Activated CD4-positive, CD25-positive, alpha-beta regulatory T cell treated with anti-CD3 and anti-CD28 coated beads, Interleukin-2, amount 50 U/mL, for 24 hours (primary cell): Measurements from ENCODE around the gene HOXD13.

Experiments used
- ATAC-seq, 2 donors: fragments of 150-1000 bp; cut with Tn5 transposase; one replicate each; pipeline ENCODE4 v1.10.0; 2021; ENCODE audit warnings: mild to moderate bottlenecking in 1 of 2, moderate library complexity in 1 of 2

Gene HOXD13

GRCh38 chr2:176092270-176093144 lies at the start of gene HOXD13:
Gene HOXD13 (plus strand): TSS chr2:176092721. CDS start chr2:176092891, 170 bp downstream.
- no peak for ATAC-seq

GRCh38 chr2:176056406-176056805 lies 36.1 kb upstream of the HOXD13 start:
- ATAC-seq, result no peak

- ATAC-seq, result no peak
Observed at GRCh38 chr2:176063958-176064357, 28.6 kb upstream of the HOXD13 start.

GRCh38 chr2:176066645-176067588 lies 25.6 kb upstream of the HOXD13 start:
- no peak for ATAC-seq

- ATAC-seq, result no peak
Observed at GRCh38 chr2:176067589-176068418, 24.7 kb upstream of the HOXD13 start.

- ATAC-seq, result no peak
Observed at GRCh38 chr2:176068419-176068832, 24.1 kb upstream of the HOXD13 start.

- no peak for ATAC-seq
Observed at GRCh38 chr2:176071330-176072291, 20.9 kb upstream of the HOXD13 start.

GRCh38 chr2:176072292-176072669 lies 20.2 kb upstream of the HOXD13 start:
- no peak for ATAC-seq

- ATAC-seq, result no peak
Observed at GRCh38 chr2:176072951-176073904, 19.3 kb upstream of the HOXD13 start.

- ATAC-seq, result no peak
Observed at GRCh38 chr2:176074919-176075425, 17.5 kb upstream of the HOXD13 start.

GRCh38 chr2:176075481-176075880 lies 17.0 kb upstream of the HOXD13 start:
- ATAC-seq, result no peak

- no peak for ATAC-seq
Observed at GRCh38 chr2:176076063-176076462, 16.5 kb upstream of the HOXD13 start.

GRCh38 chr2:176076796-176077195 lies 15.7 kb upstream of the HOXD13 start:
- no peak for ATAC-seq

- no peak for ATAC-seq
Observed at GRCh38 chr2:176078541-176079284, 13.8 kb upstream of the HOXD13 start.

- ATAC-seq, result no peak
Observed at GRCh38 chr2:176079285-176079830, 13.2 kb upstream of the HOXD13 start.

GRCh38 chr2:176079831-176080539 lies 12.5 kb upstream of the HOXD13 start:
- ATAC-seq, result no peak

- no peak for ATAC-seq
Observed at GRCh38 chr2:176080540-176081375, 11.8 kb upstream of the HOXD13 start.
